HepG2 (cell line): ENCODE measurements around the gene FSCN2. TPM values are rescaled to one million over a fixed set of nuclear protein-coding genes. Genes with fewer than 3 reads are reported as not detected.

ENCODE experiments used
- ATF3 ChIP-seq: sonication (generic); formaldehyde crosslinking; IDR thresholded peaks from 2 replicates; pipeline ENCODE4 v1.4.0; 2020; ENCODE audit warnings: missing genetic modification reagents
- CHD2 ChIP-seq: IDR thresholded peaks from 2 replicates; pipeline ENCODE4 v1.6.1; 2011; ENCODE audit warnings: low read depth, low read length, improper control_type of control experiment
- DBP ChIP-seq: sonication (generic); formaldehyde crosslinking; IDR thresholded peaks from 2 replicates; pipeline ENCODE4 v1.4.0; 2020; ENCODE audit warnings: missing genetic modification reagents; ENCODE audit errors: not compliant biosample characterization
- DR1 ChIP-seq: sonication (generic); formaldehyde crosslinking; IDR thresholded peaks from 2 replicates; pipeline ENCODE4 v1.8.0; 2021; ENCODE audit warnings: mild to moderate bottlenecking, missing genetic modification reagents, inconsistent platforms
- EZH2 ChIP-seq: conservative IDR thresholded peaks from 2 replicates; pipeline ENCODE4 v1.6.1; 2012; ENCODE audit warnings: mild to moderate bottlenecking, low read depth, low read length, moderate library complexity
- HMGXB4 ChIP-seq, 2 experiments: sonication (generic) in 1 of 2; formaldehyde crosslinking in 1 of 2; IDR thresholded peaks; 2 replicates each; pipeline versions ENCODE4 v1.4.0 to v1.6.1; 2018 to 2020; ENCODE audit warnings: missing genetic modification reagents in 2 of 2, borderline replicate concordance in 1 of 2, low read depth in 1 of 2, mild to moderate bottlenecking in 1 of 2, missing biosample characterization in 1 of 2
- KDM2A ChIP-seq: sonication (generic); formaldehyde crosslinking; IDR thresholded peaks from 2 replicates; pipeline ENCODE4 v1.4.0; 2020; ENCODE audit warnings: low read depth, missing genetic modification reagents, borderline replicate concordance
- MIER2 ChIP-seq: IDR thresholded peaks from 2 replicates; pipeline ENCODE4 v1.6.1; 2016; ENCODE audit warnings: missing biosample characterization, missing genetic modification reagents
- MIXL1 ChIP-seq: IDR thresholded peaks from 2 replicates; pipeline ENCODE4 v1.6.1; 2016
- NFE2L1 ChIP-seq: sonication (generic); formaldehyde crosslinking; IDR thresholded peaks from 2 replicates; pipeline ENCODE4 v1.4.0; 2020; ENCODE audit warnings: missing genetic modification reagents, mild to moderate bottlenecking, borderline replicate concordance
- NFIC ChIP-seq: IDR thresholded peaks from 2 replicates; pipeline ENCODE4 v1.6.1; 2012; ENCODE audit warnings: mild to moderate bottlenecking, low read length, inconsistent platforms
- NR1H2 ChIP-seq: sonication (generic); formaldehyde crosslinking; IDR thresholded peaks from 2 replicates; pipeline ENCODE4 v1.8.1; 2022; ENCODE audit warnings: low read depth, missing genetic modification reagents, borderline replicate concordance
- NR2F6 ChIP-seq, 2 experiments: IDR thresholded peaks; 2 replicates each; pipeline ENCODE4 v1.6.1; 2016; ENCODE audit warnings: antibody characterized with exemption in 1 of 2, mild to moderate bottlenecking in 1 of 2
- REL ChIP-seq: sonication (generic); formaldehyde crosslinking; conservative IDR thresholded peaks from 2 replicates; pipeline ENCODE4 v1.8.0; 2022; ENCODE audit warnings: mild to moderate bottlenecking, missing genetic modification reagents, moderate library complexity
- SMARCE1 ChIP-seq: fragments of 450-650 bp; IDR thresholded peaks from 2 replicates; pipeline ENCODE4 v1.6.1; 2017; ENCODE audit warnings: borderline replicate concordance
- SP2 ChIP-seq: sonication (generic); formaldehyde crosslinking; IDR thresholded peaks from 2 replicates; pipeline ENCODE4 v1.5.1; 2020; ENCODE audit warnings: mild to moderate bottlenecking, missing genetic modification reagents
- SRSF1 ChIP-seq: fragments of 200-400 bp; formaldehyde crosslinking; optimal IDR thresholded peaks from 2 replicates; pipeline ENCODE3; 2017; ENCODE audit warnings: mild to moderate bottlenecking, low read depth, low read length, moderate library complexity
- TAF1 ChIP-seq: sonication (generic); formaldehyde crosslinking; IDR thresholded peaks from 2 replicates; pipeline ENCODE4 v1.4.0; 2020; ENCODE audit warnings: missing genetic modification reagents
- TBX2 ChIP-seq: sonication (generic); formaldehyde crosslinking; IDR thresholded peaks from 2 replicates; pipeline ENCODE4 v1.5.0; 2020; ENCODE audit warnings: missing genetic modification reagents, mild to moderate bottlenecking, borderline replicate concordance
- ZNF326 ChIP-seq: sonication (generic); formaldehyde crosslinking; IDR thresholded peaks from 2 replicates; pipeline ENCODE4 v1.4.0; 2020; ENCODE audit warnings: missing genetic modification reagents, borderline replicate concordance
- ZNF34 ChIP-seq: sonication (generic); formaldehyde crosslinking; IDR thresholded peaks from 2 replicates; pipeline ENCODE4 v1.4.0; 2020; ENCODE audit warnings: mild to moderate bottlenecking, missing genetic modification reagents, borderline replicate concordance
- polyA plus RNA-seq, 8 experiments: library from polyadenylated mRNA; depleted of rRNA in 3 of 8; stranded (reverse) in 7 of 8; unstranded in 1 of 8; fragments of >200 nt; fragmentation: Illumina TruSeq in 4 of 8; extraction: Trizol in 4 of 8; gene quantifications; 2 replicates each; pipeline versions ENCODE4 v1.2.1 to v1.2.3, GENCODE V29; 2011 to 2016; ENCODE audit warnings: low read depth in 4 of 8, missing spikeins in 1 of 8, mixed read lengths in 1 of 8; ENCODE audit not compliant: insufficient read depth in 1 of 8
- total RNA-seq, 5 experiments: library from RNA; depleted of rRNA; stranded (reverse); fragments of >200 nt; fragmentation: Illumina TruSeq; extraction: Trizol; gene quantifications; 2 replicates each; pipeline ENCODE4 v1.2.3, GENCODE V29; 2016; ENCODE audit warnings: low read depth in 1 of 5
- TF ChIP-seq, protein P1 (sequence below): sonication (generic); formaldehyde crosslinking; IDR thresholded peaks from 2 replicates; pipeline ENCODE4 v1.5.0; 2020; ENCODE audit warnings: missing genetic modification reagents
- TF ChIP-seq, protein P2 (sequence below): conservative IDR thresholded peaks from 2 replicates; pipeline ENCODE4 v1.6.1; 2018; ENCODE audit warnings: missing genetic modification reagents
- TF ChIP-seq, protein P3 (sequence below): sonication (generic); formaldehyde crosslinking; IDR thresholded peaks from 2 replicates; pipeline ENCODE4 v1.5.0; 2020; ENCODE audit warnings: missing genetic modification reagents, mild to moderate bottlenecking, borderline replicate concordance

FSCN2 gene
- total and polyA plus RNA-seq, 2 of the 13 experiments (the other 11 are each of a cell fraction or from before 2014, with no cell fraction given) = 0.09 TPM; not detected in 1

DNA sequence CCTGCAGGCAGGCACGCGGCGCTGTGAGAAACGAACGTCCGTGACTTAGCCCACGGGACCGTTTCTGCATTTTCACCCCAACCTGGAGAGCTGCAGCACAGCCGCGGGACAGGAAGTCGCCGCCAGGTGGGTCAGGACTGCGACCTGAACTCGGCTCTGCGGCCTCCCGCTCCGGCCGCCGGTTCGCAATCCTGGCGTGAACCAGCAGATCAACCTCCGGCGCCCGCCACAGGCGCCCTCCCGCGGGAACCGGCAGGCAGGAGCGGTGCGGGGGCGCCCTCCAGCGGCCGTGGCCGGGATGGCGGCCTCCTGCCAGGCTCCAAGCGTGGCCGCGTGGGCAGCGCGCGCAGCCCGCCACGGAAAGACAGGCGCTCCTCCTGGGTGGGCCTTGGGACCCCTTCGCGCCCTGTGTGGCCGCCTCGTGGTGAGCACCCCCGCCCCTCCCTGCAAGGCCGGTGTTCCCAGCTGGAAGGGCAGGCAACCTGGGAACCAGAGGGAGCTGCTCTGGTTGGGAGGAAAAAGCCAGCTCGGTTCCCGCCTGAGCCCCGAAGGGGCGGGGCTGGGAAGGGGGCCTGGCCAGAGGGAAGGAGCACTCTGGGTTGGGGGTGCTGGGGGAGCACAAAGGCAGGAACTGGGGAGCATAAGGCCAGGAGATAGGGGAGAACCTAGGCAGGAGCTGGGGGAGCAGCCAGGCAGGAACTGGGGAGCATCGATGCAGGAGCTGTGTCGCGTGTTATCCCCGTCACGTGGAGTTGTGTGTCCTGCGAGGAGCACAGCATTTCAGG, 43.8 kb upstream of the FSCN2 start (continued):
- TF ChIP-seq, protein P1, sequence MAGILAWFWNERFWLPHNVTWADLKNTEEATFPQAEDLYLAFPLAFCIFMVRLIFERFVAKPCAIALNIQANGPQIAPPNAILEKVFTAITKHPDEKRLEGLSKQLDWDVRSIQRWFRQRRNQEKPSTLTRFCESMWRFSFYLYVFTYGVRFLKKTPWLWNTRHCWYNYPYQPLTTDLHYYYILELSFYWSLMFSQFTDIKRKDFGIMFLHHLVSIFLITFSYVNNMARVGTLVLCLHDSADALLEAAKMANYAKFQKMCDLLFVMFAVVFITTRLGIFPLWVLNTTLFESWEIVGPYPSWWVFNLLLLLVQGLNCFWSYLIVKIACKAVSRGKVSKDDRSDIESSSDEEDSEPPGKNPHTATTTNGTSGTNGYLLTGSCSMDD = no peak
- TF ChIP-seq KDM2A (CRISPR knock-in tag) = peak; percentile 95
- TF ChIP-seq, protein P2, sequence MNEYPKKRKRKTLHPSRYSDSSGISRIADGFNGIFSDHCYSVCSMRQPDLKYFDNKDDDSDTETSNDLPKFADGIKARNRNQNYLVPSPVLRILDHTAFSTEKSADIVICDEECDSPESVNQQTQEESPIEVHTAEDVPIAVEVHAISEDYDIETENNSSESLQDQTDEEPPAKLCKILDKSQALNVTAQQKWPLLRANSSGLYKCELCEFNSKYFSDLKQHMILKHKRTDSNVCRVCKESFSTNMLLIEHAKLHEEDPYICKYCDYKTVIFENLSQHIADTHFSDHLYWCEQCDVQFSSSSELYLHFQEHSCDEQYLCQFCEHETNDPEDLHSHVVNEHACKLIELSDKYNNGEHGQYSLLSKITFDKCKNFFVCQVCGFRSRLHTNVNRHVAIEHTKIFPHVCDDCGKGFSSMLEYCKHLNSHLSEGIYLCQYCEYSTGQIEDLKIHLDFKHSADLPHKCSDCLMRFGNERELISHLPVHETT (CRISPR knock-in tag) = no peak; the same call in none of the 2 replicates
- TF ChIP-seq NR1H2 = no peak
- TF ChIP-seq SP2 (CRISPR knock-in tag) = no peak
- TF ChIP-seq REL (CRISPR knock-in tag) = no peak
- no peak for TF ChIP-seq DBP (CRISPR knock-in tag)
- TF ChIP-seq NFE2L1 (CRISPR knock-in tag) = no peak
- no peak for TF ChIP-seq DR1 (CRISPR knock-in tag)
- peak; percentile 65; the same call in 1 of the 2 replicates for TF ChIP-seq ZNF34 (CRISPR knock-in tag)
- TF ChIP-seq ATF3 (CRISPR knock-in tag) = no peak
- no peak; the same call in none of the 2 replicates for TF ChIP-seq TAF1 (CRISPR knock-in tag)
- peak; percentile 44 for TF ChIP-seq CHD2
- TF ChIP-seq TBX2 (CRISPR knock-in tag) = no peak; the same call in 1 of the 2 replicates
- TF ChIP-seq, protein P3, sequence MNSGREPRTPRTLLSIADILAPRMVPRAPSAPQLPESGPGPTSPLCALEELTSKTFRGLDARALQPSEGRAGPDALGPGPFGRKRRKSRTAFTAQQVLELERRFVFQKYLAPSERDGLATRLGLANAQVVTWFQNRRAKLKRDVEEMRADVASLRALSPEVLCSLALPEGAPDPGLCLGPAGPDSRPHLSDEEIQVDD = peak; percentile 51; the same call in 1 of the 2 replicates
- no peak for TF ChIP-seq MIER2 (CRISPR knock-in tag)
- no peak for TF ChIP-seq ZNF326 (CRISPR knock-in tag)
- TF ChIP-seq SRSF1 = no peak
- TF ChIP-seq EZH2 = no peak
- no peak for TF ChIP-seq MIXL1 (CRISPR knock-in tag)
- no peak for TF ChIP-seq SMARCE1
- TF ChIP-seq HMGXB4 (CRISPR knock-in tag; IDR thresholded peaks at IDR 0.05; ENCODE audit: borderline replicate concordance in 1 of 2, low read depth in 1 of 2) = peak; percentile 90 to 93
- no peak for TF ChIP-seq NR2F6 (IDR thresholded peaks at IDR 0.05)
- TF ChIP-seq NR2F6 (CRISPR knock-in tag; IDR thresholded peaks at IDR 0.05) = peak; percentile 68; the same call in 1 of the 2 replicates
- TF ChIP-seq NFIC = no peak
